ENCODE measurements around the gene ARHGAP1. TPM values are rescaled to one million over a fixed set of nuclear protein-coding genes. Genes with fewer than 3 reads are reported as not detected.
"Not testable (repeated sequence)": the region's sequence is repeated elsewhere in the genome, so short reads cannot be mapped to it uniquely, and the experiment has no call there.

The ARHGAP1 gene
- total RNA-seq, 1 donor from 2014 or later, result 104 TPM

DNA sequence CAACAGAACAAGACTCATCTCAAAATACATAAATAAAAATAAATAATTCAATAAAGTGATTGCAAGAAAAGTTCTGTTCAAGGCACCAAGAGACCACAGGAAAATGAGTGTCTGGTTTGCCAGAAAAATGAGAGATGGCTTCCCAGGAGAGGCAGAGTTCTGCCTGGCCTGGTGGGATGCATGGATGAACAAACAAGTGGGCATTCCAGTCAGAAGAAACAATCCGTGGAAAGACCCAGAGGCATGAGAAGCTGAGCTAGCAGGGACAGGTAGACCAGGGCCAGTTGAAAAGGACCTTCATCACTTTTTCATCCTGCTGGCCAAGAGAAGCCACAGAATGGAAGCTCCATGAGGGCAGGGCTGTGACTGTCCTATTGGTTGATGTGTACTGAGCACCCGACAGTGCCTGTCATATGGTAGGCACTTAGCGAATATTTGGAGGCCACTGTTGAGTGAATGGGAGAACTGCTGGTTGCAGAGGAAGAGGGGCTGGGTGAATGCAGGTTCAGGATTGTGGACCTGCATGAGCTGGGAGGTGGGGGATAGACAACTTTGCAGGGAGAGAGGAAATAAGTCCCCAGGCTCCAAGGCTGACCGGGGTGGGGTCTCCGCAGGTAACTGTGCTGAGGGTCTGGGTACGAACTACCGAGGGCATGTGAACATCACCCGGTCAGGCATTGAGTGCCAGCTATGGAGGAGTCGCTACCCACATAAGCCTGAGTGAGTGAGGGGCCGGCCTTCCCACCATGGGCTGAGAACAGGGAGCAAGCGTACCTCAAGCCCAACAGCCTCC, 22.3 kb upstream of the ARHGAP1 start:
- intact Hi-C loops (cut with DNase I), result no loop called here
- H3K27ac ChIP-seq, result no peak overlapping the region
- no peak overlapping the region for H3K4me3 ChIP-seq
- no peaks in the 10 kb centered on the region for H3K27me3 ChIP-seq
- no peaks in the 10 kb centered on the region for H3K36me3 ChIP-seq
- TF ChIP-seq CTCF (IDR thresholded peaks at IDR 0.05), result no peak
- no peak for DNase-seq (ENCODE audit: low spot score in 2 of 2)
- no peaks in the 10 kb centered on the region for H3K9me3 ChIP-seq
- peaks cover 0 to 4% of the 10 kb centered on the region in 2 donors for H3K4me1 ChIP-seq

- Histone ChIP-seq H3K9me3 (no peaks in the 10 kb centered on the region), H3K4me1 (peaks cover 0 to 4% of the 10 kb centered on the region in 2 donors), H3K27me3 (no peaks in the 10 kb centered on the region), H3K36me3 (no peaks in the 10 kb centered on the region), H3K4me3 (no peak overlapping the region), H3K27ac (no peak overlapping the region)
- intact Hi-C loops (cut with DNase I), result no loop called here
- TF ChIP-seq CTCF (IDR thresholded peaks at IDR 0.05), result no peak
- no peak for DNase-seq (ENCODE audit: low spot score in 2 of 2)
Measured at GRCh38 chr11:46721286-46721685, 20.9 kb upstream of the ARHGAP1 start.

DNA sequence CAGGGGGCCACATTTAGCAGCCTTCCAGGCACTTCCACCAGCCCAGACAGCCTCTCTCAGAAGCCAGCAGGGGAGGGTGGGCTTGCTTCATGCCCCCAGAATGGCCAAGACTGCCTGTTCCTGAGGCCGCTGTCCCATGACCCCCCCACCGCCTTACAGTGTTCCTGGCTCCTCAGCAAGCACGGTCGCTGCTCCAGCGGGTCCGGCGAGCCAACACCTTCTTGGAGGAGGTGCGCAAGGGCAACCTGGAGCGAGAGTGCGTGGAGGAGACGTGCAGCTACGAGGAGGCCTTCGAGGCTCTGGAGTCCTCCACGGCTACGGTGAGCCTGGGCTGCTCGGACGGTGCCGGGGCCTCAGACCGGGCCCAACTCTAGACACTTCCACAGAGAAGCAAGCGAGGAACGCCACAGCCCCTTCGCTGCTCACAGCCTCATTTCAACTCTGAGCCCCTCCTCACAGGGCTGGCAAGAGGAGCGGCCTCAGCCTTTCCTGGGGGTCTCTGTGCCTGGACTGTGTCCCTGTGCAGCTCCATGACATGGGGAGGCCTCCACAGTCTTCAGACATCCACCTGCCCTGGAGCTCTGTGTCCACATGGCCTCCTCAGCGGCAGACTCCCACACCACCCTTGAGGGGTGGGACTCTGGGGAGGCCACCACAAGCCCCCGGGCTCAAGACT, 19.3 kb upstream of the ARHGAP1 start:
- intact Hi-C loops (cut with DNase I), result no loop called here
- Histone ChIP-seq H3K4me3 (no peak overlapping the region), H3K36me3 (no peaks in the 10 kb centered on the region), H3K27ac (no peak overlapping the region), H3K9me3 (no peaks in the 10 kb centered on the region), H3K4me1 (peaks cover 0 to 10% of the 10 kb centered on the region in 2 donors), H3K27me3 (no peaks in the 10 kb centered on the region)
- TF ChIP-seq CTCF (IDR thresholded peaks at IDR 0.05), result no peak
- DNase-seq (ENCODE audit: low spot score in 2 of 2), result no peak

GRCh38 chr11:46719048-46719542, 18.7 kb upstream of the ARHGAP1 start, which contains the start of gene F2:
Gene F2, plus strand, starts transcription at chr11:46719213. Its CDS starts 23 bp downstream, at chr11:46719236.
- intact Hi-C loops (cut with DNase I), result no loop called here
- no peak within 1 kb of the TSS for H3K4me3 ChIP-seq
- H3K27ac ChIP-seq, result no peak within 1 kb of the TSS
- no peaks in the 10 kb centered on the region for H3K9me3 ChIP-seq
- H3K36me3 ChIP-seq, result no peaks in the 10 kb centered on the region
- no peak for TF ChIP-seq CTCF (IDR thresholded peaks at IDR 0.05)
- H3K4me1 ChIP-seq, result peaks cover 0 to 12% of the 10 kb centered on the region in 2 donors
- no peaks in the 10 kb centered on the region for H3K27me3 ChIP-seq
- DNase-seq (ENCODE audit: low spot score in 2 of 2), result no peak

DNA sequence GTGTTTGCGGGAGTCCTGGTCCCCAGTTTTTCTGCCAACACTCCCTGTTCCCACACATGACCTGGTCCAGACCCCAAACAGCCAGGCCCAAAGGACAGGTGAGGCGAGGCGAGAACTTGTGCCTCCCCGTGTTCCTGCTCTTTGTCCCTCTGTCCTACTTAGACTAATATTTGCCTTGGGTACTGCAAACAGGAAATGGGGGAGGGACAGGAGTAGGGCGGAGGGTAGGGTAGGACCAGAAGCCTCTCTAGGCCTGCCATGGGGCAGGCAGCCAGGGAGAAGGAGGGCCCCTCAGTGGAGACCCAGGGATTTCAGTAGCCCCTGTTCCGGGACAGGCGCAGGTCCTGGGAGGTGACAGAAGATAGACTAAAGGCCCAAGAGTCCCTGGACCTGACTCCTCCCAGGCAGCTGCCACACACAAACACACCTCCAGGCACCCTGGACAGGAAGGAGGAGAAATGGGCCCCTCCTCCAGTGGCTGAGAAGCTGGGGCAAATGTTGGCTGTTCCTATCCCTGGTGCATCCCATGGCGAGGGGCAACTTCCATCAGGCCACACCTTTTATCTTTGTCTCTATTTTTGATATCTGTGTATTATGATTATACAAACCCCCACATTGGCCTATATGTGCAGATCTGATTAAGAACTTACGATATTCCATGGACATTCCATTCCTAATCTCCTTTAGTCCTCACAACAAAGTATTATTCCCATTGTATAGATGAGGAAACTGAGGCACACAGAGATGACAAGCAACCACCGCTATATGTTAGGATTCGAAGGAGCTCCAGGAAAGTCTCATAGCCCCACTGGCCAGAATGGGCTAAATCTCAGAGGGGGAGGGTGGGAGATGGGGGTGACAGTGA, 18.0 kb upstream of the ARHGAP1 start:
- H3K27ac ChIP-seq, result no peak overlapping the region
- H3K36me3 ChIP-seq, result no peaks in the 10 kb centered on the region
- no peak overlapping the region for H3K4me3 ChIP-seq
- DNase-seq (ENCODE audit: low spot score in 2 of 2), result no peak
- H3K4me1 ChIP-seq, result peaks cover 1 to 18% of the 10 kb centered on the region in 2 donors
- no peak for TF ChIP-seq CTCF (IDR thresholded peaks at IDR 0.05)
- no peaks in the 10 kb centered on the region for H3K27me3 ChIP-seq
- no peaks in the 10 kb centered on the region for H3K9me3 ChIP-seq
- intact Hi-C loops (cut with DNase I), result no loop called here

DNA sequence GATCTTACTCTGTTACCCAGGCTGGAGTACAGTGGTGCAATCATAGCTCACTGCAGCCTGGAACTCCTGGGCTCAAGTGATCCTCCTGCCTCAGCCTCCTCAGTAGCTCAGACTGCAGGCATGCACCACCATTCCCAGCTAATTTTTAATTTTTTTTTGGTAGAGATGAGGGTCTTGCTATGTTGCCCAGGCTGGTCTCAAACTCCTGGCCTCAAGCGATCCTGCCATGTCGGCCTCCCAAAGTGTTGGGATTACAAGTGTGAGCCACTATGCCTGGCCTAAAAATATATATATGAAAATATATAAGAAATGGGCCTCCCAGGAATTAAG, 17.4 kb upstream of the ARHGAP1 start:
- H3K36me3 ChIP-seq; H3K9me3 ChIP-seq; H3K27ac ChIP-seq; intact Hi-C loops (cut with DNase I); H3K4me3 ChIP-seq; DNase-seq (ENCODE audit: low spot score in 2 of 2); H3K27me3 ChIP-seq: not testable (repeated sequence)
- H3K4me1 ChIP-seq, result peaks cover 5 to 20% of the 10 kb centered on the region in 2 donors
